Measurements from ENCODE around the gene SIRT7.
A peak's percentile ranks its signal among the peaks of the same experiment; 100 is the strongest.

DNA sequence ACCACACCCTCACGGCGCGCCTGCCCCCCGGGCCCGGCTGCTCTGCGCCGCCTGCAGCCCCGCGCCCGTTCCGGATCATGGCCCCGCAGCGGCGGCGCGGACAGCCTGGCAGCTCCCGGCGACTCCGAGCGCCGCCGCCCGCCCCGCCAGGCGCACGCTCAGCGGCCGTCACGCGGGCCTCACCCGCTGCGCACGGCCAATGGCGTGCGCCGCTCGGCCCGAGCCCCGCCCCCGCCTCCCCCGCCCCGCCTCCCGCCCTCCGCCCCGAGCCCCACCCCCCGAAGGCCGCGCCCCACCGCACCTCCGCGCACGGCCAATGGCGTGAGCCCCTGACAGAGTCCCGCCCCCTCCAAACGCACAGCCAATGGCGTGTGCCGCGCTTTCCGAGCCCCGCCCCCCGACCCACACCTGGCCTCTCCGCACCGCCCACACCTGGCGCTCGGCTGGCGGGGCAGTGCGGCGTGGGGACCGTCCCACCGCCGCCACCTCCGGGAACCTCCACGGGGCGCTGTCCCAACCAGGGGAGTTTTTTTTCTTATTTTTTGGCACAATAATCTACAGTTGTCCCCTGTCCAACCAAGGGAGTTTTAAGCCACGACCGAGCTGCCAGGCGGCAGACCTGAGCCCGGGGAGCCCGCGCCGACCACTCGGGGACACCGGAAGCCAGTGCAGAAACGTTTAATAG, 6.6 kb downstream of the SIRT7 start, which contains the start of gene PCYT2:
- TF ChIP-seq, protein P1, sequence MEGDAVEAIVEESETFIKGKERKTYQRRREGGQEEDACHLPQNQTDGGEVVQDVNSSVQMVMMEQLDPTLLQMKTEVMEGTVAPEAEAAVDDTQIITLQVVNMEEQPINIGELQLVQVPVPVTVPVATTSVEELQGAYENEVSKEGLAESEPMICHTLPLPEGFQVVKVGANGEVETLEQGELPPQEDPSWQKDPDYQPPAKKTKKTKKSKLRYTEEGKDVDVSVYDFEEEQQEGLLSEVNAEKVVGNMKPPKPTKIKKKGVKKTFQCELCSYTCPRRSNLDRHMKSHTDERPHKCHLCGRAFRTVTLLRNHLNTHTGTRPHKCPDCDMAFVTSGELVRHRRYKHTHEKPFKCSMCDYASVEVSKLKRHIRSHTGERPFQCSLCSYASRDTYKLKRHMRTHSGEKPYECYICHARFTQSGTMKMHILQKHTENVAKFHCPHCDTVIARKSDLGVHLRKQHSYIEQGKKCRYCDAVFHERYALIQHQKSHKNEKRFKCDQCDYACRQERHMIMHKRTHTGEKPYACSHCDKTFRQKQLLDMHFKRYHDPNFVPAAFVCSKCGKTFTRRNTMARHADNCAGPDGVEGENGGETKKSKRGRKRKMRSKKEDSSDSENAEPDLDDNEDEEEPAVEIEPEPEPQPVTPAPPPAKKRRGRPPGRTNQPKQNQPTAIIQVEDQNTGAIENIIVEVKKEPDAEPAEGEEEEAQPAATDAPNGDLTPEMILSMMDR (conservative IDR thresholded peaks at IDR 0.05 in 1 of 2, IDR thresholded peaks at IDR 0.05 in 1 of 2; ENCODE audit: extremely low read depth in 1 of 2, insufficient read depth in 1 of 2, low read depth in 1 of 2, low read length in 2 of 2) = peak in 1 of 2 donors; percentile 2
- TF ChIP-seq EZH2 (IDR thresholded peaks at IDR 0.05; ENCODE audit: borderline replicate concordance, low read length) = no peak

Data from mammary epithelial cell (primary cell).